ENCODE measurements around the gene CDR2L.

DNA sequence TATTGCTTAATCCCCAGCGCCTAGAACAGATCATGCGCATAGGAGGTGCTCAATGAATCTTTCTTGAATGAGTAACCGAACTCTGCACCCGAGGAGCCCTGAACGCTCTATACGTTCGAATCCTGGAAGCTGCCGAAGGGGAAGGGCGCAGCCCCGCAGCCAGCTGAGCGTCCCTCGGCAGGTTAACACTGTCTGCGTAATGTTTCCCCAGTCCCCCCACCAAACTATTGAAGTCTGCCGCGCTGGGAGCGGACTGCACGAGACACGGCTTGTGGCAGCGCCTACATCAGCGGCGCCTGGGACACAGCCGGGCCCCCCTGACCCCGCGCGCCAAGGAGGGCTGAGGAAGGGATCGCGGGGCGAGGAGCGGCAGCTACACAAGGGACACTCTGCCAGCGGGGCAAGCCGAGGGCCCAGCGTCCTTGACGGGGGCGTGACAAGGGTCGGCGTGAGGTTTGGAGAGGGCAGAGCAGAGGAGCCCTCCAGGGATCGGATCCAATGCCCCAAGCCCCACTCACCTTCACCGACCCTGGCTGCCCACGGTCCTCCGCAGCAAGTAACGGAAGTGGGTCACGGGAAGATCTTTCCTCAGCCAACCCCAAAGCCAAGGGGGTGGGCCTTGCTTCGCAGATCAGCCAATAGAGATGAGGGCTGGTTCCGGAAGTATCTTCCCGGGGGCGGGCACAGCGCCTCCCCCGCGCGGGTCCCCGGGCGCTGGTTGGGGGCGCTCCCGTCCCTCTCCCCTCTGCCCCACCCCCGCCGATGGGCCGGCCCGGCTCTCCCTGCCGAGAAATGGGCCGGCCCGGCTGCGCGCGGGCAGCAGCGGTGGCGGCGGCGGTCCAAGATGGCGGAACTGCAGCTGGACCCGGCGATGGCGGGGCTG is 59.2 kb downstream of the CDR2L start, which contains the start of the genes ATP5PD and KCTD2:
- TF ChIP-seq, protein P1, sequence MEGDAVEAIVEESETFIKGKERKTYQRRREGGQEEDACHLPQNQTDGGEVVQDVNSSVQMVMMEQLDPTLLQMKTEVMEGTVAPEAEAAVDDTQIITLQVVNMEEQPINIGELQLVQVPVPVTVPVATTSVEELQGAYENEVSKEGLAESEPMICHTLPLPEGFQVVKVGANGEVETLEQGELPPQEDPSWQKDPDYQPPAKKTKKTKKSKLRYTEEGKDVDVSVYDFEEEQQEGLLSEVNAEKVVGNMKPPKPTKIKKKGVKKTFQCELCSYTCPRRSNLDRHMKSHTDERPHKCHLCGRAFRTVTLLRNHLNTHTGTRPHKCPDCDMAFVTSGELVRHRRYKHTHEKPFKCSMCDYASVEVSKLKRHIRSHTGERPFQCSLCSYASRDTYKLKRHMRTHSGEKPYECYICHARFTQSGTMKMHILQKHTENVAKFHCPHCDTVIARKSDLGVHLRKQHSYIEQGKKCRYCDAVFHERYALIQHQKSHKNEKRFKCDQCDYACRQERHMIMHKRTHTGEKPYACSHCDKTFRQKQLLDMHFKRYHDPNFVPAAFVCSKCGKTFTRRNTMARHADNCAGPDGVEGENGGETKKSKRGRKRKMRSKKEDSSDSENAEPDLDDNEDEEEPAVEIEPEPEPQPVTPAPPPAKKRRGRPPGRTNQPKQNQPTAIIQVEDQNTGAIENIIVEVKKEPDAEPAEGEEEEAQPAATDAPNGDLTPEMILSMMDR (IDR thresholded peaks at IDR 0.05), result no peak
- peak; percentile 97 to 98 for TF ChIP-seq POLR2A (IDR thresholded peaks at IDR 0.05)
- TF ChIP-seq POLR2AphosphoS5 (IDR thresholded peaks at IDR 0.05), result peak; percentile 98 to 100 (median 99)
